Fibroblast of the aortic adventitia (primary cell): Measurements from ENCODE around the gene CRIP2. TPM values are rescaled to one million over a fixed set of nuclear protein-coding genes. Genes with fewer than 3 reads are reported as not detected.

Source experiments
- DNase-seq: peaks from one replicate; pipeline ENCODE4 v3.0.0-alpha.2; 2010; ENCODE audit warnings: low read depth
- H3K4me3 ChIP-seq: 2 replicates; pipeline ENCODE4 v1.5.1; 2011; ENCODE audit warnings: low read depth, mild to moderate bottlenecking, control low read depth, low read length, moderate library complexity
- CTCF ChIP-seq: IDR thresholded peaks from 2 replicates; pipeline ENCODE4 v1.5.1; 2011; ENCODE audit warnings: mild to moderate bottlenecking, low read length, control low read depth, inconsistent platforms; ENCODE audit not compliant: insufficient read depth
- total RNA-seq: library from RNA; depleted of rRNA; stranded (reverse); fragments of >200 nt; gene quantifications from 2 replicates; pipeline ENCODE4 v1.2.3, GENCODE V29; 2012; ENCODE audit warnings: low replicate concordance

The CRIP2 gene
- total RNA-seq, 1 donor: 54.3 TPM

GRCh38 chr14:105430042-105430441, 44.6 kb upstream of the CRIP2 start:
- peak; percentile 7 for DNase-seq
- H3K4me3 ChIP-seq: no peak overlapping the region
- no peak for TF ChIP-seq CTCF

GRCh38 chr14:105430565-105430964, 44.1 kb upstream of the CRIP2 start:
- no peak overlapping the region for H3K4me3 ChIP-seq
- peak; percentile 71 for DNase-seq
- no peak for TF ChIP-seq CTCF

- TF ChIP-seq CTCF: no peak
- no peak for DNase-seq
- no peak overlapping the region for H3K4me3 ChIP-seq
These were observed 43.4 kb upstream of the CRIP2 start for GRCh38 chr14:105431256-105431655.

- no peak overlapping the region for H3K4me3 ChIP-seq
- TF ChIP-seq CTCF: no peak
- DNase-seq: no peak
These were observed 42.0 kb upstream of the CRIP2 start for GRCh38 chr14:105432657-105433056.

GRCh38 chr14:105433161-105433605, 41.4 kb upstream of the CRIP2 start:
- TF ChIP-seq CTCF: no peak
- no peak for DNase-seq
- H3K4me3 ChIP-seq: no peak overlapping the region

- no peak overlapping the region for H3K4me3 ChIP-seq
- TF ChIP-seq CTCF: no peak
- DNase-seq: no peak
These were observed 38.2 kb upstream of the CRIP2 start for GRCh38 chr14:105436402-105436801.
